Measurements from ENCODE around the gene DDX25. TPM values are rescaled to one million over a fixed set of nuclear protein-coding genes. Genes with fewer than 3 reads are reported as not detected.

The DDX25 gene
- total RNA-seq, 1 experiment from 2014 or later: not detected

- Histone ChIP-seq H2AFZ (ENCODE audit: low read length) (no peak overlapping the region), H3K36me3 (ENCODE audit: insufficient read depth, low read length) (no peaks in the 10 kb centered on the region), H4K20me1 (ENCODE audit: insufficient read depth, low read depth, low read length) (no peaks in the 10 kb centered on the region), H3K4me3 (ENCODE audit: low read length) (no peak overlapping the region), H3K9me2 (replicated peaks; ENCODE audit: insufficient read depth, low read length) (no peaks in the 10 kb centered on the region), H3K79me2 (ENCODE audit: low read length) (no peaks in the 10 kb centered on the region), H3K27me3 (ENCODE audit: low read length) (no peaks in the 10 kb centered on the region), H3K27ac (ENCODE audit: low read length) (no peak overlapping the region), H3K4me2 (ENCODE audit: low read depth, low read length, poor library complexity, severe bottlenecking) (no peak overlapping the region), H3K9ac (ENCODE audit: low read length) (no peak overlapping the region), H3K4me1 (ENCODE audit: low read length) (no peaks in the 10 kb centered on the region), H3K9me3 (ENCODE audit: low read length) (no peaks in the 10 kb centered on the region)
- no peak for DNase-seq
These were observed 49.2 kb downstream of the DDX25 start for GRCh38 chr11:125953401-125953935.

- Histone ChIP-seq H3K9me3 (ENCODE audit: low read length) (no peaks in the 10 kb centered on the region), H4K20me1 (ENCODE audit: insufficient read depth, low read depth, low read length) (no peaks in the 10 kb centered on the region), H3K36me3 (ENCODE audit: insufficient read depth, low read length) (no peaks in the 10 kb centered on the region), H3K79me2 (ENCODE audit: low read length) (no peaks in the 10 kb centered on the region), H3K4me1 (ENCODE audit: low read length) (no peaks in the 10 kb centered on the region), H3K9me2 (replicated peaks; ENCODE audit: insufficient read depth, low read length) (no peaks in the 10 kb centered on the region), H3K27ac (ENCODE audit: low read length) (no peak overlapping the region), H3K4me2 (ENCODE audit: low read depth, low read length, poor library complexity, severe bottlenecking) (no peak overlapping the region), H3K4me3 (ENCODE audit: low read length) (no peak overlapping the region), H3K9ac (ENCODE audit: low read length) (no peak overlapping the region), H3K27me3 (ENCODE audit: low read length) (no peaks in the 10 kb centered on the region), H2AFZ (ENCODE audit: low read length) (no peak overlapping the region)
- DNase-seq: no peak
These were observed 50.0 kb downstream of the DDX25 start for GRCh38 chr11:125954123-125954944.

DNA sequence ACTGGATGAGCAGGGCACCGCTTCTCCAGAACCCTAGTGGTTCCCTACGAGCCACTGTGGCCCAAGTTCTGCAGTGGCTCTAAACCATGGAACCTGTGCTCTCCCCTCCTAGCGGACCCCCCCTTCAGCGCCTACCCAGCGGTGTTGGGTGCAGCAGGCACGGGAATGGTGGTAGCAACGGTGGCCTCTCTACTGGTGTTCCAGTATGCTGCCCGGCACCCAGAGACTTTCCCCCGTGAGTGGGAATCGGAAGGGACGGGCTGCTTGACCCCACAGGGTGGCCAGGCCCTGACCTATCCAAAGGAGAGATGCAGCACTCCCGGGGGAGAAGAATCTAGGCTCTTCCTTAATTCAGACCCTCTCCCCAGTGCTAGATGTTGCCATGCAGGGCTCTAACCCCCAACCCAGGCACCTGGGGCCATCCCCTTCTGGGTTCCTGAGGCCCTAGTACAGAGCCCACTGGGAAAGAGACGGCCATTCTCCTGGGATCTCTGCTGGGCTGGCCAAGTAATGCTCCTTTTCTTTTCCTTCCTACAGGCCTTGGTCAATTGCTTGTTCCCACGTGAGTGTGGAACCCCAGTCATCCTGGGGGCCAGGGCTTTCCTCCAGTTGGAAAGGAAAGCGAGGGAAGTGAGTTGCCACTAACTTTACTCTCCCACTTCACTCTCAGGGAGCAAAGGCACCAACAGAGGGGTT, 50.8 kb downstream of the DDX25 start:
- H3K9me3 ChIP-seq (ENCODE audit: low read length): no peaks in the 10 kb centered on the region
- H3K4me3 ChIP-seq (ENCODE audit: low read length): no peak overlapping the region
- H3K27ac ChIP-seq (ENCODE audit: low read length): no peak overlapping the region
- DNase-seq: no peak
- H3K79me2 ChIP-seq (ENCODE audit: low read length): no peaks in the 10 kb centered on the region
- H3K4me1 ChIP-seq (ENCODE audit: low read length): no peaks in the 10 kb centered on the region
- no peaks in the 10 kb centered on the region for H3K36me3 ChIP-seq (ENCODE audit: insufficient read depth, low read length)
- H4K20me1 ChIP-seq (ENCODE audit: insufficient read depth, low read depth, low read length): no peaks in the 10 kb centered on the region
- no peaks in the 10 kb centered on the region for H3K27me3 ChIP-seq (ENCODE audit: low read length)
- H3K4me2 ChIP-seq (ENCODE audit: low read depth, low read length, poor library complexity, severe bottlenecking): no peak overlapping the region
- H3K9me2 ChIP-seq (replicated peaks; ENCODE audit: insufficient read depth, low read length): no peaks in the 10 kb centered on the region
- no peak overlapping the region for H3K9ac ChIP-seq (ENCODE audit: low read length)
- H2AFZ ChIP-seq (ENCODE audit: low read length): no peak overlapping the region

DNA sequence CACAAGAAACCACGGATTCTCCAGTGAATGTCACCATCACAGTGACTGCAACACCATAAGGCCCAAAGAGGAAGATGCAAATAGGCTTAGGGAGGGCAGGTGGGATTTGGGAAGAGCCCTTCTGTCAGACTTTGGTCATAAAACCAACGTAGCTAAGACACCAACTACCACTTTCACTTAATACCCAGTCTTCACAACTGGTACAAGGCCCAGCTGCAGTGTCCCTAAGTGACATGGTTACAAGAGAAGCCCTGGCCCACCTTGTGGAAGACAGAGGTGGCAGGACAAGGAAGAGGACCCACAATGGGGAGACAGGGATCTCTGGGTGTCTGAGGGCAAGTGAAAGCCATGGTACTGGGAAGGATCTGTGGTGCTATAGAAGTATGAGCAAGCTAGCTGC, 51.5 kb downstream of the DDX25 start:
- Histone ChIP-seq H2AFZ (ENCODE audit: low read length) (no peak overlapping the region), H3K36me3 (ENCODE audit: insufficient read depth, low read length) (no peaks in the 10 kb centered on the region), H4K20me1 (ENCODE audit: insufficient read depth, low read depth, low read length) (no peaks in the 10 kb centered on the region), H3K9me3 (ENCODE audit: low read length) (no peaks in the 10 kb centered on the region), H3K27ac (ENCODE audit: low read length) (no peak overlapping the region), H3K79me2 (ENCODE audit: low read length) (no peaks in the 10 kb centered on the region), H3K4me3 (ENCODE audit: low read length) (no peak overlapping the region), H3K9me2 (replicated peaks; ENCODE audit: insufficient read depth, low read length) (no peaks in the 10 kb centered on the region), H3K9ac (ENCODE audit: low read length) (no peak overlapping the region), H3K4me2 (ENCODE audit: low read depth, low read length, poor library complexity, severe bottlenecking) (no peak overlapping the region), H3K4me1 (ENCODE audit: low read length) (no peaks in the 10 kb centered on the region), H3K27me3 (ENCODE audit: low read length) (no peaks in the 10 kb centered on the region)
- no peak for DNase-seq

- Histone ChIP-seq H2AFZ (ENCODE audit: low read length) (no peak overlapping the region), H3K9me3 (ENCODE audit: low read length) (no peaks in the 10 kb centered on the region), H3K79me2 (ENCODE audit: low read length) (no peaks in the 10 kb centered on the region), H3K9ac (ENCODE audit: low read length) (no peak overlapping the region), H4K20me1 (ENCODE audit: insufficient read depth, low read depth, low read length) (no peaks in the 10 kb centered on the region), H3K9me2 (replicated peaks; ENCODE audit: insufficient read depth, low read length) (no peaks in the 10 kb centered on the region), H3K4me2 (ENCODE audit: low read depth, low read length, poor library complexity, severe bottlenecking) (no peak overlapping the region), H3K4me3 (ENCODE audit: low read length) (no peak overlapping the region), H3K27ac (ENCODE audit: low read length) (no peak overlapping the region), H3K4me1 (ENCODE audit: low read length) (no peaks in the 10 kb centered on the region), H3K27me3 (ENCODE audit: low read length) (no peaks in the 10 kb centered on the region), H3K36me3 (ENCODE audit: insufficient read depth, low read length) (no peaks in the 10 kb centered on the region)
- DNase-seq: no peak
These were observed 52.3 kb downstream of the DDX25 start for GRCh38 chr11:125956391-125957134.

DNA sequence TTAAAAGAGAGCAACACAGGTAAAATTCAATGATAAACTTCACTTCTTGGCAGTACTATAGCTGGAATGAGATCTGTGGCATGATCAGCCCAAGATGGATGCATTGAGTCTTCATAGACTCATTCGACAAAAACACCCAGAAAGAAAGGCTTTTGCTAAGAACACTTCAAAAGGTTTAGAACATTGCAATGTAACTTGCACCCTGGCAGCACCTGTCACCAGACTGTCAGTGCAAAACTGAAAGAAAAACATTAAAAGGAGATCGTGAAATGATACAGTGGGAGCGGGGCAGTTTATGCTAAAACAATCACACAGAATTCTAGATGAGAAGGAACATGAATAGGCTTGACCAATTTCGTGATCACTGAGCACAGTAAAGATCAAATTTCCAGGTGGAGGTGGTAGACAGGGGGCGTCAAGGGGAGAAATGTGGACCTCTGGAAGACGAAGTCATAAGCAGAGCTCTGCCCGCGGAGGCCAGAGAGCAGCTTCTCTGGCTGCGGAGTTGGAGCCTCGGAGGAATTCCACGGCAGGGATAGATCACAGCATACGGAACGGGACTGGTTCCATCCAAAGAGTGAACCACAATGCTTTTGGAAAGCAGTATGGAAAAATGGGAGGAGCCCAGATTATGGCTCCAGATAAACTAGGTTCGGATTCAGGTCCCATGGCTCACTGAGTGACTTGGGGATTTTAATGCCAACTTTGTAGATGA, 53.5 kb downstream of the DDX25 start:
- H3K9me2 ChIP-seq (replicated peaks; ENCODE audit: insufficient read depth, low read length): no peaks in the 10 kb centered on the region
- no peak for DNase-seq
- no peaks in the 10 kb centered on the region for H3K27me3 ChIP-seq (ENCODE audit: low read length)

DNA sequence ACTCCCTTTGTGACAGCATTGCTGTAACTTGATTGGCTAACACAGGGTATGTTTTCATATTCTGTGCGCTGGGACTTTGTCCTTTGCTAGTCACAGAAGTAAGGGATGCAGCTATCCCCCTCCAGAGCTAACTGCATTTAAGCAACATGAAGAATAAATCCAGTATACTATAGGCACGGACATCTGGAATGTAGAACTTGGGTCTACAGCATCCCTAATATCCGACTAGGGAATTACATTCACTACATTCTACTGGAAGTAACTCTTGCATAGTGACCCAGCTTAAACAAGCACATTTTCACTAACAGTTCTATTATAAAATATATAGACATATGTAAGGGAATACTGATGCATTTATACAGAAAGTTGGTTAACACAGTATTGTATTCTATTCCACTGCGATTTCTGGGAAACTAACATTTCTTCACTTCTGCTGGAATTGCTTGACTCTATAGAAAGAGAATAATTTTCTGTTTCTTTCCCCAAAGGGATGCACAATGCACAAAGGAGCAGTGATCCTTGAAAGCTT, 54.6 kb downstream of the DDX25 start:
- Histone ChIP-seq H3K4me3 (ENCODE audit: low read length) (no peak overlapping the region), H4K20me1 (ENCODE audit: insufficient read depth, low read depth, low read length) (no peaks in the 10 kb centered on the region), H3K9me3 (ENCODE audit: low read length) (no peaks in the 10 kb centered on the region), H3K9ac (ENCODE audit: low read length) (no peak overlapping the region), H3K4me1 (ENCODE audit: low read length) (no peaks in the 10 kb centered on the region), H3K36me3 (ENCODE audit: insufficient read depth, low read length) (no peaks in the 10 kb centered on the region), H3K4me2 (ENCODE audit: low read depth, low read length, poor library complexity, severe bottlenecking) (no peak overlapping the region), H2AFZ (ENCODE audit: low read length) (no peak overlapping the region), H3K79me2 (ENCODE audit: low read length) (no peaks in the 10 kb centered on the region), H3K9me2 (replicated peaks; ENCODE audit: insufficient read depth, low read length) (no peaks in the 10 kb centered on the region), H3K27ac (ENCODE audit: low read length) (no peak overlapping the region), H3K27me3 (ENCODE audit: low read length) (no peaks in the 10 kb centered on the region)
- DNase-seq: no peak

More for the DNA sequence above, 53.5 kb downstream of the DDX25 start:
- no peaks in the 10 kb centered on the region for H3K9me3 ChIP-seq (ENCODE audit: low read length)
- no peak overlapping the region for H3K4me2 ChIP-seq (ENCODE audit: low read depth, low read length, poor library complexity, severe bottlenecking)
- H3K4me3 ChIP-seq (ENCODE audit: low read length): no peak overlapping the region
- H3K36me3 ChIP-seq (ENCODE audit: insufficient read depth, low read length): no peaks in the 10 kb centered on the region
- no peak overlapping the region for H3K27ac ChIP-seq (ENCODE audit: low read length)
- H3K4me1 ChIP-seq (ENCODE audit: low read length): no peaks in the 10 kb centered on the region
- H4K20me1 ChIP-seq (ENCODE audit: insufficient read depth, low read depth, low read length): no peaks in the 10 kb centered on the region
- H3K9ac ChIP-seq (ENCODE audit: low read length): no peak overlapping the region
- H2AFZ ChIP-seq (ENCODE audit: low read length): no peak overlapping the region
- no peaks in the 10 kb centered on the region for H3K79me2 ChIP-seq (ENCODE audit: low read length)

Data from Karpas-422 (cell line).